ENCODE measurements around the gene SLC29A2.
"Not testable (repeated sequence)": the region's sequence is repeated elsewhere in the genome, so short reads cannot be mapped to it uniquely, and the experiment has no call there.

Gene SLC29A2

GRCh38 chr11:66326261-66327111, 45.1 kb downstream of the SLC29A2 start:
- H3K4me3 ChIP-seq (ENCODE audit: low read depth, low read length): no peak overlapping the region
- no peak for TF ChIP-seq CTCF (IDR thresholded peaks at IDR 0.05; ENCODE audit: control insufficient read depth, extremely low read depth, insufficient read depth)
- no peak for DNase-seq (ENCODE audit: low read depth)

- H3K4me3 ChIP-seq (ENCODE audit: low read depth, low read length): no peak overlapping the region
- DNase-seq (ENCODE audit: low read depth): no peak
- no peak for TF ChIP-seq CTCF (IDR thresholded peaks at IDR 0.05; ENCODE audit: control insufficient read depth, extremely low read depth, insufficient read depth)
Measured at GRCh38 chr11:66325263-66325671, 46.3 kb downstream of the SLC29A2 start.

GRCh38 chr11:66324664-66325063, 46.9 kb downstream of the SLC29A2 start:
- H3K4me3 ChIP-seq (ENCODE audit: low read depth, low read length): no peak overlapping the region
- no peak for TF ChIP-seq CTCF (IDR thresholded peaks at IDR 0.05; ENCODE audit: control insufficient read depth, extremely low read depth, insufficient read depth)
- DNase-seq (ENCODE audit: low read depth): no peak

- no peak for TF ChIP-seq CTCF (IDR thresholded peaks at IDR 0.05; ENCODE audit: control insufficient read depth, extremely low read depth, insufficient read depth)
- no peak overlapping the region for H3K4me3 ChIP-seq (ENCODE audit: low read depth, low read length)
- no peak for DNase-seq (ENCODE audit: low read depth)
Measured at GRCh38 chr11:66323684-66324083, 47.9 kb downstream of the SLC29A2 start.

GRCh38 chr11:66322732-66323427, 48.7 kb downstream of the SLC29A2 start:
- no peak for DNase-seq (ENCODE audit: low read depth)
- no peak overlapping the region for H3K4me3 ChIP-seq (ENCODE audit: low read depth, low read length)
- no peak for TF ChIP-seq CTCF (IDR thresholded peaks at IDR 0.05; ENCODE audit: control insufficient read depth, extremely low read depth, insufficient read depth)

- TF ChIP-seq CTCF (IDR thresholded peaks at IDR 0.05; ENCODE audit: control insufficient read depth, extremely low read depth, insufficient read depth): no peak
- H3K4me3 ChIP-seq (ENCODE audit: low read depth, low read length): no peak overlapping the region
- DNase-seq (ENCODE audit: low read depth): no peak
Measured at GRCh38 chr11:66321606-66322005, 50.0 kb downstream of the SLC29A2 start.

- not testable (repeated sequence) for H3K4me3 ChIP-seq (ENCODE audit: low read depth, low read length); DNase-seq (ENCODE audit: low read depth)
Measured at GRCh38 chr11:66320748-66321147, 50.8 kb downstream of the SLC29A2 start.

GRCh38 chr11:66320289-66320688, 51.3 kb downstream of the SLC29A2 start:
- H3K4me3 ChIP-seq (ENCODE audit: low read depth, low read length); DNase-seq (ENCODE audit: low read depth): not testable (repeated sequence)

All from LNCaP clone FGC (cell line).